ENCODE results near the gene STOML1. TPM values are rescaled to one million over a fixed set of nuclear protein-coding genes. Genes with fewer than 3 reads are reported as not detected.

STOML1 gene
- total RNA-seq, 6 experiments from 2014 or later, result 7.2 to 12.7 (median 8.3) TPM

GRCh38 chr15:73984208-73984979 is 7.7 kb downstream of the STOML1 start:
- DNase-seq (peak in 1 of 3 donors; percentile 39), ATAC-seq (no peak)
- intact Hi-C loops (cut with DNase I), result no loop called here
- TF ChIP-seq CTCF (IDR thresholded peaks at IDR 0.05), result no peak
- no peaks in the 10 kb centered on the region for H3K9me3 ChIP-seq
- peaks cover 0 to 4% (median 0%) of the 10 kb centered on the region in 4 donors for H3K36me3 ChIP-seq
- WGBS (ENCODE audit: insufficient coverage, low coverage, low lambda C conversion rate, missing lambda C conversion rate), result 73% methylated on average over 8 of the region's 13 CpGs
- H3K4me1 ChIP-seq, result peaks cover 0 to 11% (median 0%) of the 10 kb centered on the region in 4 donors
- no peaks in the 10 kb centered on the region for H3K27me3 ChIP-seq
- H3K27ac ChIP-seq, result no peak overlapping the region
- no peak overlapping the region for H3K4me3 ChIP-seq

GRCh38 chr15:73983773-73984172 is 8.3 kb downstream of the STOML1 start:
- Histone ChIP-seq H3K4me1 (peaks cover 0 to 11% (median 0%) of the 10 kb centered on the region in 4 donors), H3K4me3 (no peak overlapping the region), H3K36me3 (peaks cover 0 to 4% (median 0%) of the 10 kb centered on the region in 4 donors), H3K27me3 (no peaks in the 10 kb centered on the region), H3K9me3 (no peaks in the 10 kb centered on the region), H3K27ac (no peak overlapping the region)
- no peak for ATAC-seq
- intact Hi-C loops (cut with DNase I), result no loop called here
- DNase-seq, result peak in 1 of 3 donors; percentile 41
- TF ChIP-seq CTCF (IDR thresholded peaks at IDR 0.05) (no peak), POLR2A (IDR thresholded peaks at IDR 0.05) (no peak)
- WGBS (ENCODE audit: insufficient coverage, low coverage, low lambda C conversion rate, missing lambda C conversion rate), result 76% methylated on average over 3 of the region's 9 CpGs

- Histone ChIP-seq H3K36me3 (peaks cover 0 to 4% (median 0%) of the 10 kb centered on the region in 4 donors), H3K9me3 (no peaks in the 10 kb centered on the region), H3K4me1 (peaks cover 0 to 11% (median 0%) of the 10 kb centered on the region in 4 donors), H3K27ac (no peak overlapping the region), H3K27me3 (no peaks in the 10 kb centered on the region), H3K4me3 (no peak overlapping the region)
- ATAC-seq (peak in 1 of 4 donors; percentile 15), DNase-seq (peak in 1 of 3 donors; percentile 45)
- WGBS (ENCODE audit: insufficient coverage, low coverage, low lambda C conversion rate, missing lambda C conversion rate), result 33% methylated on average over 2 of the region's 10 CpGs
- intact Hi-C loops (cut with DNase I), result no loop called here
- TF ChIP-seq POLR2A (IDR thresholded peaks at IDR 0.05) (no peak), CTCF (IDR thresholded peaks at IDR 0.05) (no peak)
Observed at GRCh38 chr15:73983211-73983727, 8.8 kb downstream of the STOML1 start.

- intact Hi-C loops (cut with DNase I), result no loop called here
- Histone ChIP-seq H3K4me1 (peaks cover 0 to 11% (median 0%) of the 10 kb centered on the region in 4 donors), H3K36me3 (peaks cover 0 to 4% (median 0%) of the 10 kb centered on the region in 4 donors), H3K4me3 (no peak overlapping the region), H3K27me3 (no peaks in the 10 kb centered on the region), H3K9me3 (no peaks in the 10 kb centered on the region), H3K27ac (peak overlapping the region in 1 of 3 donors; percentile 1)
- DNase-seq (peak; percentile 55 to 68 (median 57)), ATAC-seq (peak; percentile 63 to 77 (median 76))
- WGBS (ENCODE audit: insufficient coverage, low coverage, low lambda C conversion rate, missing lambda C conversion rate), result 60% methylated on average over 1 of the region's 8 CpGs
- TF ChIP-seq CTCF (IDR thresholded peaks at IDR 0.05) (no peak), POLR2A (IDR thresholded peaks at IDR 0.05) (no peak)
Observed at GRCh38 chr15:73982222-73982962, 9.7 kb downstream of the STOML1 start.
